Measurements from ENCODE around the gene MYH6. TPM values are rescaled to one million over a fixed set of nuclear protein-coding genes. Genes with fewer than 3 reads are reported as not detected.

MYH6 gene
- total RNA-seq, 1 experiment from 2014 or later: not detected

- H3K9me3 ChIP-seq (ENCODE audit: low read length): no peaks in the 10 kb centered on the region
- no peaks in the 10 kb centered on the region for H3K9me2 ChIP-seq (replicated peaks; ENCODE audit: insufficient read depth, low read length)
- no peak overlapping the region for H3K9ac ChIP-seq (ENCODE audit: low read length)
- no peaks in the 10 kb centered on the region for H4K20me1 ChIP-seq (ENCODE audit: insufficient read depth, low read depth, low read length)
- H3K36me3 ChIP-seq (ENCODE audit: insufficient read depth, low read length): no peaks in the 10 kb centered on the region
- no peaks in the 10 kb centered on the region for H3K27me3 ChIP-seq (ENCODE audit: low read length)
- no peak overlapping the region for H3K4me3 ChIP-seq (ENCODE audit: low read length)
- no peak overlapping the region for H2AFZ ChIP-seq (ENCODE audit: low read length)
- DNase-seq: no peak
- H3K27ac ChIP-seq (ENCODE audit: low read length): no peak overlapping the region
- H3K4me1 ChIP-seq (ENCODE audit: low read length): no peaks in the 10 kb centered on the region
- no peaks in the 10 kb centered on the region for H3K79me2 ChIP-seq (ENCODE audit: low read length)
- H3K4me2 ChIP-seq (ENCODE audit: low read depth, low read length, poor library complexity, severe bottlenecking): no peak overlapping the region
These were observed 30.3 kb upstream of the MYH6 start for GRCh38 chr14:23438101-23438971.

GRCh38 chr14:23437133-23438100 is 29.3 kb upstream of the MYH6 start:
- H3K9ac ChIP-seq (ENCODE audit: low read length): no peak overlapping the region
- H3K36me3 ChIP-seq (ENCODE audit: insufficient read depth, low read length): no peaks in the 10 kb centered on the region
- H3K9me3 ChIP-seq (ENCODE audit: low read length): no peaks in the 10 kb centered on the region
- H3K79me2 ChIP-seq (ENCODE audit: low read length): no peaks in the 10 kb centered on the region
- no peaks in the 10 kb centered on the region for H4K20me1 ChIP-seq (ENCODE audit: insufficient read depth, low read depth, low read length)
- H3K4me2 ChIP-seq (ENCODE audit: low read depth, low read length, poor library complexity, severe bottlenecking): no peak overlapping the region
- H3K4me1 ChIP-seq (ENCODE audit: low read length): no peaks in the 10 kb centered on the region
- H3K27me3 ChIP-seq (ENCODE audit: low read length): no peaks in the 10 kb centered on the region
- H3K4me3 ChIP-seq (ENCODE audit: low read length): no peak overlapping the region
- no peaks in the 10 kb centered on the region for H3K9me2 ChIP-seq (replicated peaks; ENCODE audit: insufficient read depth, low read length)
- no peak for DNase-seq
- H2AFZ ChIP-seq (ENCODE audit: low read length): no peak overlapping the region
- no peak overlapping the region for H3K27ac ChIP-seq (ENCODE audit: low read length)

- H3K79me2 ChIP-seq (ENCODE audit: low read length): no peaks in the 10 kb centered on the region
- H2AFZ ChIP-seq (ENCODE audit: low read length): no peak overlapping the region
- no peak overlapping the region for H3K4me2 ChIP-seq (ENCODE audit: low read depth, low read length, poor library complexity, severe bottlenecking)
- DNase-seq: no peak
- no peaks in the 10 kb centered on the region for H3K4me1 ChIP-seq (ENCODE audit: low read length)
- no peaks in the 10 kb centered on the region for H3K27me3 ChIP-seq (ENCODE audit: low read length)
- no peaks in the 10 kb centered on the region for H4K20me1 ChIP-seq (ENCODE audit: insufficient read depth, low read depth, low read length)
- no peak overlapping the region for H3K27ac ChIP-seq (ENCODE audit: low read length)
- H3K9me3 ChIP-seq (ENCODE audit: low read length): no peaks in the 10 kb centered on the region
- H3K36me3 ChIP-seq (ENCODE audit: insufficient read depth, low read length): no peaks in the 10 kb centered on the region
- no peak overlapping the region for H3K9ac ChIP-seq (ENCODE audit: low read length)
- no peaks in the 10 kb centered on the region for H3K9me2 ChIP-seq (replicated peaks; ENCODE audit: insufficient read depth, low read length)
- H3K4me3 ChIP-seq (ENCODE audit: low read length): no peak overlapping the region
These were observed 28.5 kb upstream of the MYH6 start for GRCh38 chr14:23436327-23437132.

GRCh38 chr14:23435543-23436326 is 27.7 kb upstream of the MYH6 start, which contains the start of gene MYH7:
TSS of gene MYH7 (minus strand) at chr14:23435660. CDS start at chr14:23433732, 1,928 bp downstream.
- Histone ChIP-seq H3K36me3 (ENCODE audit: insufficient read depth, low read length) (no peaks in the 10 kb centered on the region), H3K4me1 (ENCODE audit: low read length) (no peaks in the 10 kb centered on the region), H3K27me3 (ENCODE audit: low read length) (no peaks in the 10 kb centered on the region), H3K9me2 (replicated peaks; ENCODE audit: insufficient read depth, low read length) (no peaks in the 10 kb centered on the region), H3K79me2 (ENCODE audit: low read length) (no peaks in the 10 kb centered on the region), H3K9me3 (ENCODE audit: low read length) (no peaks in the 10 kb centered on the region), H2AFZ (ENCODE audit: low read length) (no peak within 1 kb of the TSS), H3K9ac (ENCODE audit: low read length) (no peak within 1 kb of the TSS), H3K4me2 (ENCODE audit: low read depth, low read length, poor library complexity, severe bottlenecking) (no peak within 1 kb of the TSS), H4K20me1 (ENCODE audit: insufficient read depth, low read depth, low read length) (no peaks in the 10 kb centered on the region), H3K4me3 (ENCODE audit: low read length) (no peak within 1 kb of the TSS), H3K27ac (ENCODE audit: low read length) (no peak within 1 kb of the TSS)
- DNase-seq: no peak

- no peaks in the 10 kb centered on the region for H3K9me2 ChIP-seq (replicated peaks; ENCODE audit: insufficient read depth, low read length)
- H4K20me1 ChIP-seq (ENCODE audit: insufficient read depth, low read depth, low read length): no peaks in the 10 kb centered on the region
- H3K27me3 ChIP-seq (ENCODE audit: low read length): no peaks in the 10 kb centered on the region
- H3K4me1 ChIP-seq (ENCODE audit: low read length): no peaks in the 10 kb centered on the region
- no peak overlapping the region for H3K9ac ChIP-seq (ENCODE audit: low read length)
- no peaks in the 10 kb centered on the region for H3K9me3 ChIP-seq (ENCODE audit: low read length)
- no peak overlapping the region for H3K4me2 ChIP-seq (ENCODE audit: low read depth, low read length, poor library complexity, severe bottlenecking)
- no peak overlapping the region for H3K4me3 ChIP-seq (ENCODE audit: low read length)
- H3K79me2 ChIP-seq (ENCODE audit: low read length): no peaks in the 10 kb centered on the region
- H3K36me3 ChIP-seq (ENCODE audit: insufficient read depth, low read length): no peaks in the 10 kb centered on the region
- H2AFZ ChIP-seq (ENCODE audit: low read length): no peak overlapping the region
- DNase-seq: no peak
- H3K27ac ChIP-seq (ENCODE audit: low read length): no peak overlapping the region
These were observed 26.6 kb upstream of the MYH6 start for GRCh38 chr14:23434488-23435222.

GRCh38 chr14:23433457-23433856 is 25.4 kb upstream of the MYH6 start:
- DNase-seq: no peak
- H4K20me1 ChIP-seq (ENCODE audit: insufficient read depth, low read depth, low read length): no peaks in the 10 kb centered on the region
- no peak overlapping the region for H3K27ac ChIP-seq (ENCODE audit: low read length)
- H3K4me3 ChIP-seq (ENCODE audit: low read length): no peak overlapping the region
- no peaks in the 10 kb centered on the region for H3K4me1 ChIP-seq (ENCODE audit: low read length)
- H3K9me3 ChIP-seq (ENCODE audit: low read length): no peaks in the 10 kb centered on the region
- H3K36me3 ChIP-seq (ENCODE audit: insufficient read depth, low read length): no peaks in the 10 kb centered on the region
- no peaks in the 10 kb centered on the region for H3K27me3 ChIP-seq (ENCODE audit: low read length)
- no peak overlapping the region for H3K9ac ChIP-seq (ENCODE audit: low read length)
- H3K79me2 ChIP-seq (ENCODE audit: low read length): no peaks in the 10 kb centered on the region
- no peaks in the 10 kb centered on the region for H3K9me2 ChIP-seq (replicated peaks; ENCODE audit: insufficient read depth, low read length)
- no peak overlapping the region for H2AFZ ChIP-seq (ENCODE audit: low read length)
- no peak overlapping the region for H3K4me2 ChIP-seq (ENCODE audit: low read depth, low read length, poor library complexity, severe bottlenecking)

- DNase-seq: no peak
- no peak overlapping the region for H3K9ac ChIP-seq (ENCODE audit: low read length)
- no peak overlapping the region for H3K4me2 ChIP-seq (ENCODE audit: low read depth, low read length, poor library complexity, severe bottlenecking)
- H4K20me1 ChIP-seq (ENCODE audit: insufficient read depth, low read depth, low read length): no peaks in the 10 kb centered on the region
- no peak overlapping the region for H2AFZ ChIP-seq (ENCODE audit: low read length)
- no peak overlapping the region for H3K27ac ChIP-seq (ENCODE audit: low read length)
- H3K79me2 ChIP-seq (ENCODE audit: low read length): no peaks in the 10 kb centered on the region
- H3K36me3 ChIP-seq (ENCODE audit: insufficient read depth, low read length): no peaks in the 10 kb centered on the region
- no peaks in the 10 kb centered on the region for H3K9me3 ChIP-seq (ENCODE audit: low read length)
- H3K4me3 ChIP-seq (ENCODE audit: low read length): no peak overlapping the region
- no peaks in the 10 kb centered on the region for H3K27me3 ChIP-seq (ENCODE audit: low read length)
- no peaks in the 10 kb centered on the region for H3K9me2 ChIP-seq (replicated peaks; ENCODE audit: insufficient read depth, low read length)
- no peaks in the 10 kb centered on the region for H3K4me1 ChIP-seq (ENCODE audit: low read length)
These were observed 24.9 kb upstream of the MYH6 start for GRCh38 chr14:23432946-23433345.

Data from Karpas-422 (cell line).